ENCODE measurements around the gene TMEM131.

GRCh38 chr2:97749581-97749980 lies 246.2 kb downstream of the TMEM131 start:
- TF ChIP-seq CTCF (IDR thresholded peaks at IDR 0.05) (no peak), POLR2A (IDR thresholded peaks at IDR 0.05) (no peak)

All from heart left ventricle (tissue), 13 donors.